Endothelial cell (in vitro differentiated cells): ENCODE measurements around the gene CHST3. TPM values are rescaled to one million over a fixed set of nuclear protein-coding genes. Genes with fewer than 3 reads are reported as not detected.

ENCODE experiments used
- DNase-seq: peaks from one replicate; pipeline ENCODE4 v3.0.0; 2021; ENCODE audit warnings: low spot score
- H3K27ac Mint-ChIP-seq: one replicate; pipeline ENCODE4 v1.8.0; 2021; ENCODE audit warnings: mixed read lengths, inconsistent platforms; ENCODE audit not compliant: unreplicated experiment
- H3K27me3 Mint-ChIP-seq: one replicate; pipeline ENCODE4 v1.8.0; 2021; ENCODE audit warnings: mild to moderate bottlenecking, moderate library complexity, mixed read lengths, inconsistent platforms; ENCODE audit not compliant: unreplicated experiment
- H3K36me3 Mint-ChIP-seq: one replicate; pipeline ENCODE4 v1.8.0; 2021; ENCODE audit warnings: mild to moderate bottlenecking, low read depth, mixed read lengths, inconsistent platforms; ENCODE audit not compliant: unreplicated experiment
- H3K4me1 Mint-ChIP-seq: one replicate; pipeline ENCODE4 v1.8.0; 2021; ENCODE audit warnings: mild to moderate bottlenecking, mixed read lengths, inconsistent platforms; ENCODE audit not compliant: unreplicated experiment
- H3K4me3 Mint-ChIP-seq: one replicate; pipeline ENCODE4 v1.8.0; 2021; ENCODE audit warnings: mild to moderate bottlenecking, mixed read lengths, inconsistent platforms; ENCODE audit not compliant: unreplicated experiment
- H3K9me3 Mint-ChIP-seq: one replicate; pipeline ENCODE4 v1.8.0; 2021; ENCODE audit warnings: mixed read lengths, inconsistent platforms; ENCODE audit not compliant: unreplicated experiment
- total RNA-seq: library from RNA; stranded (reverse); fragmentation: NEBNext Ultra II Directional; extraction: Animal tissue kit (Norgen Biotek cat#: 25700); gene quantifications from one replicate; pipeline ENCODE4 v1.2.1, GENCODE V29; 2021; ENCODE audit not compliant: unreplicated experiment
- TF ChIP-seq, protein P1 (sequence below): fragments of 200-600 bp; sonication (generic); IDR thresholded peaks from one replicate; pipeline ENCODE4 v1.5.0; 2021; ENCODE audit warnings: antibody characterized with exemption; ENCODE audit not compliant: unreplicated experiment

CHST3 gene
- total RNA-seq, 1 donor from 2014 or later, result 3.8 TPM

GRCh38 chr10:71999360-72000072 lies 35.3 kb downstream of the CHST3 start:
- no peak overlapping the region for H3K4me3 Mint-ChIP-seq
- H3K4me1 Mint-ChIP-seq, result no peaks in the 10 kb centered on the region
- DNase-seq, result no peak

GRCh38 chr10:72000073-72001032 lies 36.2 kb downstream of the CHST3 start:
- Mint-ChIP-seq H3K4me1 (no peaks in the 10 kb centered on the region), H3K27me3 (peaks cover 5% of the 10 kb centered on the region), H3K4me3 (no peak overlapping the region), H3K9me3 (no peaks in the 10 kb centered on the region), H3K27ac (no peak overlapping the region), H3K36me3 (no peaks in the 10 kb centered on the region)
- TF ChIP-seq, protein P1, sequence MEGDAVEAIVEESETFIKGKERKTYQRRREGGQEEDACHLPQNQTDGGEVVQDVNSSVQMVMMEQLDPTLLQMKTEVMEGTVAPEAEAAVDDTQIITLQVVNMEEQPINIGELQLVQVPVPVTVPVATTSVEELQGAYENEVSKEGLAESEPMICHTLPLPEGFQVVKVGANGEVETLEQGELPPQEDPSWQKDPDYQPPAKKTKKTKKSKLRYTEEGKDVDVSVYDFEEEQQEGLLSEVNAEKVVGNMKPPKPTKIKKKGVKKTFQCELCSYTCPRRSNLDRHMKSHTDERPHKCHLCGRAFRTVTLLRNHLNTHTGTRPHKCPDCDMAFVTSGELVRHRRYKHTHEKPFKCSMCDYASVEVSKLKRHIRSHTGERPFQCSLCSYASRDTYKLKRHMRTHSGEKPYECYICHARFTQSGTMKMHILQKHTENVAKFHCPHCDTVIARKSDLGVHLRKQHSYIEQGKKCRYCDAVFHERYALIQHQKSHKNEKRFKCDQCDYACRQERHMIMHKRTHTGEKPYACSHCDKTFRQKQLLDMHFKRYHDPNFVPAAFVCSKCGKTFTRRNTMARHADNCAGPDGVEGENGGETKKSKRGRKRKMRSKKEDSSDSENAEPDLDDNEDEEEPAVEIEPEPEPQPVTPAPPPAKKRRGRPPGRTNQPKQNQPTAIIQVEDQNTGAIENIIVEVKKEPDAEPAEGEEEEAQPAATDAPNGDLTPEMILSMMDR, result no peak
- no peak for DNase-seq

More at GRCh38 chr10:71999360-72000072, 35.3 kb downstream of the CHST3 start:
- TF ChIP-seq, protein P1, result no peak
- no peak overlapping the region for H3K27ac Mint-ChIP-seq
- H3K9me3 Mint-ChIP-seq, result no peaks in the 10 kb centered on the region
- H3K27me3 Mint-ChIP-seq, result peaks cover 5% of the 10 kb centered on the region
- H3K36me3 Mint-ChIP-seq, result no peaks in the 10 kb centered on the region

- Mint-ChIP-seq H3K4me3 (no peak overlapping the region), H3K4me1 (no peaks in the 10 kb centered on the region), H3K27me3 (peaks cover 5% of the 10 kb centered on the region), H3K27ac (no peak overlapping the region), H3K9me3 (no peaks in the 10 kb centered on the region), H3K36me3 (no peaks in the 10 kb centered on the region)
- TF ChIP-seq, protein P1, result no peak
- DNase-seq, result no peak
Observed at GRCh38 chr10:72001033-72001395, 36.8 kb downstream of the CHST3 start.

DNA sequence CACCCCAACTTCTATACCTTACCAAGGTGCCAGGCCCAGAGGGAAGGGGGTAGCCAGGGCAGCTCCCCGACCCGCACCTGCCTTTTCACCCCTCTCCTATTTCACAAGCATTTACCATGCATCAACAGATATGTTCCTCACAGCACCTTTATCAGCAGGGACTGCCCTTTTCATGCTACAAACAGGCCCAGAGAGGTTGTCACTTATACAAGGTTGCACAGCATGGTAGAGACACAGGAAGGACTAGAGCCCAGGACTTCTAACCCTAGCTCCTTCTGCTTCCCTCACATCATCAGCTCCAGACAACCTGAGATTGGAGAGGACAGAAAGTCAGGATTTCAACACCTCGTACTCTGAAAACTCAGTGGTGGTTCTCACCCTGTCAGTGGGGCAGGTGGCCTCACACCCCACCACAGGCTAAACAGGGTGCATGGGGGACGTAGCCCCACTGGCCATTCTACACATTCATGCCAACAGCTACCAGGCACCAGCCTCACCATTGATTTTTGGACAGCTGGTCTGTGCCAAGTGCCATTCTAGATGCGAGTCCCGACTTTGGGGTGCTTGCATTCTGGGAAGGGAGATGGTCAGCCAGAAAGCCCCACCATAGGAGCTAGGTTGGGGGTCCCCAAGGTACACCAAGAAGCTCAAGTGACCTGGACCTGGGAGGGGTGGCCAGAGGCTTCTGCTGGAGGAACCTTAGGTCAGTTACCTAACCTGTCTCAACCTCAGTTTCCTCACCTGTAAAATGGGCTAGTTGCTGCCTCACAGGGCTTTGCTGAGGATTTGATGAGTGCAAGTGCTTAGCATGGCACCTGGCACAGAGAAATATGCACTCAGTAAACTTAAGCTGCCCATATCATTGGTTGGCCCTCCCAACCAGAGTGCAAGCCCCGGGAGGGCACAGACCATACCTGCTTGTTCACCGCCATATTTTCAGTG lies 38.4 kb downstream of the CHST3 start:
- TF ChIP-seq, protein P1, result no peak
- H3K36me3 Mint-ChIP-seq, result no peaks in the 10 kb centered on the region
- H3K4me1 Mint-ChIP-seq, result no peaks in the 10 kb centered on the region
- no peak for DNase-seq
- no peak overlapping the region for H3K27ac Mint-ChIP-seq
- H3K9me3 Mint-ChIP-seq, result no peaks in the 10 kb centered on the region
- peaks cover 11% of the 10 kb centered on the region for H3K27me3 Mint-ChIP-seq
- no peak overlapping the region for H3K4me3 Mint-ChIP-seq
